Measurements from ENCODE around the gene IL32. TPM values are rescaled to one million over a fixed set of nuclear protein-coding genes. Genes with fewer than 3 reads are reported as not detected.

IL32 gene
- 23.6 and 27.3 TPM in 2 replicates for total RNA-seq

GRCh38 chr16:3065069-3065741 lies at the start of gene IL32:
TSS of gene IL32 (plus strand) at chr16:3065640. CDS start at chr16:3065812, 172 bp downstream.

GRCh38 chr16:3017794-3018506 lies 47.5 kb upstream of the IL32 start, which contains the start of gene CLDN6:
TSS of gene CLDN6 (minus strand) at chr16:3018183. CDS start at chr16:3016021, 2,162 bp downstream.

GRCh38 chr16:3020247-3020603 lies 45.2 kb upstream of the IL32 start, which contains the start of gene TNFRSF12A:
TSS of gene TNFRSF12A (plus strand) at chr16:3020368. CDS start at chr16:3020398, 30 bp downstream.

GRCh38 chr16:3023669-3024478 lies 41.6 kb upstream of the IL32 start, which contains the start of the genes HCFC1R1 and THOC6:
TSS of gene HCFC1R1 (minus strand) at chr16:3023942. CDS start at chr16:3023941, 1 bp downstream.
TSS of gene THOC6 (plus strand) at chr16:3024035. CDS start at chr16:3024327, 292 bp downstream.

GRCh38 chr16:3036726-3037315 lies 28.6 kb upstream of the IL32 start, which contains the start of gene BICDL2:
TSS of gene BICDL2 (minus strand) at chr16:3036944. CDS start at chr16:3035496, 1,448 bp downstream.

GRCh38 chr16:3045758-3046640 lies 19.4 kb upstream of the IL32 start, which contains the start of gene MMP25:
TSS of gene MMP25 (plus strand) at chr16:3046561. CDS start at chr16:3046918, 357 bp downstream.

GRCh38 chr16:3098459-3099394 lies 33.3 kb downstream of the IL32 start, which contains the start of gene ZSCAN10:
TSS of gene ZSCAN10 (minus strand) at chr16:3099294. CDS start at chr16:3092937, 6,357 bp downstream.

GRCh38 chr16:3112058-3112880 lies 46.8 kb downstream of the IL32 start, which contains the start of gene ZNF205:
TSS of gene ZNF205 (plus strand) at chr16:3112586. CDS start at chr16:3113431, 845 bp downstream.

Other genes with a start within 250 kb of the IL32 start
- gene PRSS21, start 248.4 kb upstream of the IL32 start, total RNA-seq: 5.5 TPM in 1 of 2 replicates, not detected in the other
- not detected in 2 replicates for gene ZG16B, start 235.3 kb upstream of the IL32 start, total RNA-seq
- not detected in 2 replicates for gene PRSS22, start 207.5 kb upstream of the IL32 start, total RNA-seq
- 77.8 and 89.9 TPM in 2 replicates for gene FLYWCH2, start 182.4 kb upstream of the IL32 start, total RNA-seq
- 45.8 and 46.1 TPM in 2 replicates for gene FLYWCH1, start 153.7 kb upstream of the IL32 start, total RNA-seq
- under 0.01 TPM in 1 of 2 replicates, not detected in the other for gene KREMEN2, start 101.4 kb upstream of the IL32 start, total RNA-seq
- 7.1 and 14.1 TPM in 2 replicates for gene PAQR4, start 96.3 kb upstream of the IL32 start, total RNA-seq
- gene PKMYT1, start 85.2 kb upstream of the IL32 start, total RNA-seq: 13.3 and 24.8 TPM in 2 replicates
- gene CLDN9, start 52.7 kb upstream of the IL32 start, total RNA-seq: not detected in 2 replicates
- not detected in 2 replicates for gene CLDN6, start 47.5 kb upstream of the IL32 start, total RNA-seq
- 236 and 323 TPM in 2 replicates for gene TNFRSF12A, start 45.3 kb upstream of the IL32 start, total RNA-seq
- gene HCFC1R1, start 41.7 kb upstream of the IL32 start, total RNA-seq: 23.1 and 24.1 TPM in 2 replicates
- gene THOC6, start 41.6 kb upstream of the IL32 start, total RNA-seq: 25.3 and 28.3 TPM in 2 replicates
- not detected in 2 replicates for gene BICDL2, start 28.7 kb upstream of the IL32 start, total RNA-seq
- gene MMP25, start 19.1 kb upstream of the IL32 start, total RNA-seq: not detected in 2 replicates
- gene ZSCAN10, start 33.7 kb downstream of the IL32 start, total RNA-seq: not detected in 2 replicates
- 11.7 and 17.3 TPM in 2 replicates for gene ZNF205, start 46.9 kb downstream of the IL32 start, total RNA-seq
- 2.9 and 3.7 TPM in 2 replicates for gene ZNF213, start 69.4 kb downstream of the IL32 start, total RNA-seq
- not detected in 2 replicates for gene OR1F1, start 122.6 kb downstream of the IL32 start, total RNA-seq
- gene ZNF200, start 169.5 kb downstream of the IL32 start, total RNA-seq: 1.2 and 2.7 TPM in 2 replicates
- 0.53 and 1.2 TPM in 2 replicates for gene MEFV, start 191.0 kb downstream of the IL32 start, total RNA-seq
- 27.1 and 32.0 TPM in 2 replicates for gene ZNF263, start 217.9 kb downstream of the IL32 start, total RNA-seq
- 1.2 and 2.3 TPM in 2 replicates for gene TIGD7, start 239.8 kb downstream of the IL32 start, total RNA-seq
- gene ZNF75A, start 239.9 kb downstream of the IL32 start, total RNA-seq: 3.2 and 12.2 TPM in 2 replicates